ENCODE data around the gene PRKCB.

The PRKCB gene

DNA sequence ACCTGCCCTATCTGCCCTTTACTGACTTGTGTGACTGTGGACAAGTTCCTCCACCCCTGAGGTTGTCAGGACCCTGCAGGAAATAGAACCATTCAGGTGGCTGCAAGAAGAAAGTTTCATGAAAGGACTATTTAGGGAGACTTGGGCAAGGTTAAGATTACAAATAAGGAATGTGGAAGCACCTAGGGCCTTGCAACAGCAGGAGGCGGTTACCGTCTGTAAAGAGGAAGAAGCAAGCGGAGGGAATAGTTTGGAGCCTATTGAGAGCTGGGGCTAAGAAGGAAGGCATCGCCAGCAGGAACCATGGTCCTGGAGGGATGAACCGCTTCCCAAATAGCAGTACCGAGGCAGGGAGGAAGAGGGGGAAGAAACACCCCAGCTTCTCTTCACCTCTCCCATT lies 132.4 kb downstream of the PRKCB start:
- DNase-seq (ENCODE audit: low spot score): no peak

DNA sequence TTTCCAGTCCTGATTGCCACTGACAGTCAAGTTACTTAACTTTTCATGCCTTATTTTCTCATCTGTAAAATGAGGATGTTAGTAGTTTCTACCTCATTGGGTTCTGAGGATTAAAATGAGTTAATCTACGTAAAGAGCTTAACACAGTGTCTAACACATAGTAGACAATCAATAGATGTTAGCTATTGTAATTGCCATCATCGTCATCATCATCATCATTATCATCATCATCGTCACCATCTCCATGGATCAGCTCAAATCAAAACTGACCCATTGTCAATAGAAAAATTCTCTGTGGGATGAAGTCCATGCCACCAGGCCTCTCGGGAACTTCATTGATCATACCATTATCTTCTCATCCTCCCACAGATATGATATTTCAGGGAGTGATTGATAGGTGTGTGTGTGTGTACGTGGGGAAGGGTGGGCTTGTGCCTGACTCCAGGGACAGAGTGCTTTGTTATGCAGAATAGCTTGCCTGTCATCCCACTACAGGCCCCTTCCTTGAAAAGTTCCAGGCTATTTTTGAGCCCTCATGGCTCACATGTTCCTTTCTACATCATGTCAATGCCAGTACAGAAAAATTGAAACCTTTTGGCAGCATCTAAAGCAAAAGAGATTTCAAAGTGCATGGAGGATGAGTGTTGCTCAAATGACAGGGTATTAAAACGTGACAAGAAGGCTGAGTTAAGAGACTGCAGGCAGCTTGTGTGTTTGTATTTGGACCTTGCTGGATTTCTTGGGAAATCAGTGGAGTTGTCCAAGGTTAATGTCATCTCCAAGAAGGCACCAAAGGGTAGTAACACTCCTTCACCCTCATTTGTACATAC lies 133.9 kb downstream of the PRKCB start:
- no peak for DNase-seq (ENCODE audit: low spot score)

DNA sequence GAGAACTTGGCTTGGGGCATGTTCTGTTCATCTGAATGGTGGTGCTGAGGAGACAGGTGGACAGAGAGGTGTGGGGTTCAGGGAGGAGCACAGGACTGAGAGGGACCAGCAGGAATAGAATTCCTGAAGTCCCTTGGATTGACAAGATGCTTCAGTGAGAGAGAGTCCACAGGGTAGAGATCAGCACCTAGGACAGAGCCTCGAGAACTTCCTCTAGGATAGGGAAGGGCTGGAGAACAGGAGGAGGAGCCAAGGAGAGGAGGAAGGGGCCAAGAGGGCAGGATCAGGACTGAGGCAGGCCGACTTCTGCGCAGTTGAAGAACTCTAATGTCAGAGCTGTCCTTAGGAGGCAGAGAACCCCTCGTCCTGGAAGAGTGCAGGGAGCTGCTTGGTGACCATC lies 138.4 kb downstream of the PRKCB start:
- DNase-seq (ENCODE audit: low spot score): no peak

DNA sequence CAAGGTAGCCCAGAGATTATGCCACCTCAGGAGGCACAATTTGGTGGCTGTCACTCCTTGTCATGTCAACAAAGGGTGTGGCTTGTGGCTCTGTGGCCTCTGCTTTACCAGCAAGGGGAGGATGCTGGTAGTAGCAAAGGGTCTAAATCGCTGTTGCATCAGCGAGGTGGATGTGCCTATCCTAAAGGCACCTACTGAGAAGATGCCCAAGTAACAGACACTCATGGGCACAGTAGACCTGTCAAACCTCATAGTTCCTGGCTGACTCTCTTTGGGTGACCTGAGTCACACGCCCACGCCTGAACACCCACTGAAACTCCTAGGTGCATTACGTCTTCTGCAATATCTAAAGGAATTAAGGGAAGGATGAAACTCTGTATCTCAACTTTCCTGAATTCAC lies 139.5 kb downstream of the PRKCB start:
- DNase-seq (ENCODE audit: low spot score): no peak

DNA sequence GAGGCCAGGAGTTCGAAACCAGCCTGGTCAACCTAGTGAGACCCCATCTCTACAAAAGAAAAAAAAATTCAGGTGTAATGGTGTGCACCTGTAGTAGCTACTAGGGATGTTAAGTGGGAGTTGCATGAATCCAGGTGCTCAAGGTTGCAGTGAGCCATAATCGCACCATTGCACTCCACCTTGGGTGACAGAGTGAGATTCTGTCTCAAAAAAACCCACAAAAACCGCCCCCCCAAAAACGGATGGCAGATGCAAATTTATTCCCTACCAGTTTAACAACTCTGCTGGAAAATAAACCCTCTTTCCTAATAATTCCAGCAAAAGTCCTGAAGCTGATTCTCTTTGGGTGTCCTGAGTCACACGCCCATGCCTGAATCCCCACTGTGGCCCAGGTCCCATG lies 140.3 kb downstream of the PRKCB start:
- DNase-seq (ENCODE audit: low spot score): no peak

DNA sequence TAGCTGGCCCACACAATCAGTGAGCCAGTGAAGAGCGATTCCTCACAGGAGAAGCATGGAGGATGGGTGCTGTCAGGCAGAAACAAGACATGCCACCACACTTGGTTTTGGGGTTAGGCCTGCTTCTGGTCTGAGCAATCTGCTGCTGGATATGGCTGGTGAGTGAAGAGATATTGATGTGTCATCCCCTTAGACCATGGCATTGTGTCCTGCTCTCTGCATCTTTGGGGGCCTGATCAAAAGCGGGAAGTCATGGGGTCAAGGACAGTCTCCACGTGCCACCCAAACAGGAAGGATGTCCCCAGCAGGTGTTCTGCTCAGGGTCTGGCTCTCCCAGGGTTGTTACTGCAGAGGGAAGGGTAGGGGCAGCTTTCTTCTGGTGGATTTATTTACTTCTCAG lies 140.7 kb downstream of the PRKCB start:
- no peak for DNase-seq (ENCODE audit: low spot score)

DNA sequence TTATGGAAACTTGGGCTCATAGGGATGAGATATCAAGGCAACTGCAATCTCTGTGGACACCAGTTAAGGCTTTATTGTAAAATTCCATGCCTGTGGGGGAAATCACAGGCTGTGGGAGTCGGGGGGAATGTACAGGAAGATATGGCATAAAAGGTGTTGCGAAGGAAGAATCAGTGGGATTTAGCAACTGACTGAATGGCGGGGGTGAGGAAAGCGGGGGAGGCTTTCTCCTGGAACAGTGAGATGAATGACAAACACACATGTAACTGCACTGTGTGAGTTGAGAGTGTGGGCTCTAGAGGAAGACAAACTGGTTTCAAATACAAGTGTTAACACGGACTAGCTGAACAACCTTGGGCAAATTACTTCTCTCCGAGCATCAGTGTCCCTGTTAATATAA lies 143.7 kb downstream of the PRKCB start:
- no peak for DNase-seq (ENCODE audit: low spot score)

DNA sequence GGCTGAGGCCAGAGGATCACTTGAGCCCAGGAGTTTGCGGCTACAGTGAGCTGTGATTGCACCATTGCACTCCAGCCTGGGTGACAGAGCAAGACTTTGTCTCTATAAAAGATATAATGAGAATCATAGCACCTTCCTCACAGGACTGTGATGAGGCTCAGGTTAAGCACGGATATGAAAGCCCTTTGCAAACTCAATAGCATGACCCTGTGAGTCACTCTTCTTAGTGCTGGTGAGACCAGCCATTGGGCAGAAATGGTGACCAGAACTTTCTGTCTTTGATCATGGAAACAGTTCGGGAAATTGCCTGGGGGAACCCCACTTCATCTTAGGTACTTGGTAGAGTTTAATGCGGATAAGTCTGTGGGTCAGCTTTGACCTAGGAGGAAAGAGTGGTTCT lies 144.2 kb downstream of the PRKCB start:
- DNase-seq (ENCODE audit: low spot score): no peak

DNA sequence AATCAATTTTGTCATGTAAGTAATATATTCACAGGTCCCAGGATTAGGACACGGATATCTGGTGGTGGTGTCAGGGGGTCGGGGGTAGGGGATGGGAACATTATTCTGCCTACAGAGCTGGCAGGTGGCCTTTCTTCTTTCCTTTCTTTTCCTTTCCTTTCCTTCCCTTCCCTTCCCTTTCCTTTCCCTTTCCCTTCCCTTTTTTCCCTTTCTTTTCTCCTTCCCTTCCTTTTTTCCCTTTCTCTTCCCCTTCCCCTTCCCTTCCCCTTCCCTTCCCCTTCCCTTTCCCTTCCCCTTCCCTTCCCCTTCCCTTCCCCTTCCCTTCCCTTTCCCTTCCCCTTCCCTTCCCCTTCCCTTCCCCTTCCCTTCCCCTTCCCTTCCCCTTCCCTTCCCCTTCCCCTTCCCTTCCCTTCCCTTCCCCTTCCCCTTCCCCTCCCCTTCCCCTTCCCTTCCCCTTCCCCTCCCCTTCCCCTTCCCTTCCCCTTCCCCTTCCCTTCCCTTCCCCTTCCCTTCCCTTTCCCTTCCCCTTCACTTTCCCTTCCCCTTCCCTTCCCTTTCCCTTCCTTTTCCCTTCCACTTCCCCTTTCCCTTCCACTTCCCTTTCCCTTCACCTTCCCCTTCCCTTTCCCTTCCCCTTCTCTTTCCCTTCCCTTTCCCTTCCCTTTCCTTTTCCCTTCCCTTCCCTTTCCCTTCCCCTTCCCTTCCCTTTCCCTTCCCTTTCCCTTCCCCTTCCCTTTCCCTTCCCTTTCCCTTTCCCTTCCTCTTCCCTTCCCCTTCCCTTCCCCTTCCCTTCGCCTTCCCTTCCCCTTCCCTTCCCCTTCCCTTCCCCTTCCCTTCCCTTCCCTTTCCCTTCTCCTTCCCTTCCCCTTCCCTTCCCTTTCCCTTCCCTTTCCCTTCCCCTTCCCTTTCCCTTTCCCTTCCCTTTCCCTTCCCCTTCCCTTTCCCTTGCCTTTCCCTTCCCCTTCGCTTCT lies 145.9 kb downstream of the PRKCB start:
- no peak for DNase-seq (ENCODE audit: low spot score)

DNA sequence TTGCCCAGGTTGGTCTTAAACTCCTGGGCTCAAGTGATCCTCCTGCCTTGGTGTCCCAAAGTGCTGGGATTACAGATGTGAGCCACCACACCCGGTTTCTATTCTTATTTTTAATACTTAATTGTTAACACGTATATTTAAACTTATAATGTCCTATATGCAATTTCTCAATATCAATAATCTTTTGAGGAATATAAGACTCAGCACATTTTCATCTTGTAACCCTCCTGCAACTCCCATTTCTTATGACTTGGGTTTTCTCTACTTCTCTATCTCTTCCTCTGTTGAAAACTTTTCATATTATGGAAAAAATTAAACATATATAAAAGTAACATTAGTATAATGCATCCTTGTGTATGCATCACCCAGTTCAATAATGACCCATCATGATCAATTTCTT lies 150.7 kb downstream of the PRKCB start:
- no peak for DNase-seq (ENCODE audit: low spot score)

DNA sequence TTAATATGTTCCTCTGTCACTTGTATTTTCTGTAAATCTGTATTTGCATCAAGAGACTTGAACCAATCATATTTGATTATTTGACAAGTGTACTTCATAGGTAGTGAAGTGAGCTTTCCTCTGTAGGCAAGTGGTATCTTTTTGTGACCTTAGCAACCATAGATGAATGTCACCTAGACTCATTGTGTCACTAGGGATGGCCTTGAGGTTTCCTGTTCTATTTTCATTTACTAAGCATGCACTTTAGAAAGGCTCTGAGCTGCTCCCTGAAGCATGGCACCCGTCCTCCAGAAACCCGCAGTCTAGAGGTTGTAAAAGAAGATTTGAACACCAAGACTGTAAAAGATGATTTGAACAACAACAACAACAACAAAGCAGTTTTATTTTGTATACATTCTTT lies 151.7 kb downstream of the PRKCB start:
- no peak for DNase-seq (ENCODE audit: low spot score)

DNA sequence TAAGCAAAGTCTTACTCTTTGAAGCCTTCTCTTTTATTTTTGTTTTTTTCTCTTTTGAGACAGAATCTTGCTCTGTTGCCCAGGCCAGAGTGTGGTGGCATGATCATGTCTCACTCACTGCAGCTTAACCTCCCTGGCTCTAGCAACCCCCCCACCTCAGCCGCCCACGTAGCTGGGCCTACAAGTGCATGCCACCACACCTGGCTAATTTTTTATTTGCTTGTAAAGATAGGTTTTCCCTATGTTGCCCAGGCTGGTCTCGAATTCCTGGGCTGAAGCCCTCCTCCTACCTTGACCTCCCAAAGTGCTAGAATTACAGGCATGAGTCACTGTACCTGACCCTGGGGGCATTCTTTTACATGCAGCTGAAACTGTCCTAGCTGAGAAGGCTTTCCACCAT lies 154.7 kb downstream of the PRKCB start:
- no peak for DNase-seq (ENCODE audit: low spot score)

DNA sequence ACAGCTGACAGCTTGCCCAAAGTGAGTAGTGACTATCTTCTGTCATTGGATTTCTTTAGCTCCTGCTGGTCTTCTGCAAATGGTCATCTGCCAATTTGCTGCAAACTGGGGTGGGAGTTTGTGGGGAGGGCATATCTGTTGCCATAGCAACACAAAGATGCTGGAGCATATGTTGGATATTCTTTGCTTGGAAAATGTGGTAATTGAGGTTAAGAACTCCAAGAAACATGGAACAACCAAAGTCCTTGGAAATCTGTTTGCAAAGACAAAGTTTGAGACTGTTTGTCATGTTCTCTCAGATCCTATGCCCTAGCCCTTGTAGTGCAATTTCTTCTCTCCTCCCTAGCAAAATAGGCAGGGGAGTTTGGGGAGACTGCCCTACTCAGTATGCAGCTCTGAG lies 155.3 kb downstream of the PRKCB start:
- DNase-seq (ENCODE audit: low spot score): no peak

DNA sequence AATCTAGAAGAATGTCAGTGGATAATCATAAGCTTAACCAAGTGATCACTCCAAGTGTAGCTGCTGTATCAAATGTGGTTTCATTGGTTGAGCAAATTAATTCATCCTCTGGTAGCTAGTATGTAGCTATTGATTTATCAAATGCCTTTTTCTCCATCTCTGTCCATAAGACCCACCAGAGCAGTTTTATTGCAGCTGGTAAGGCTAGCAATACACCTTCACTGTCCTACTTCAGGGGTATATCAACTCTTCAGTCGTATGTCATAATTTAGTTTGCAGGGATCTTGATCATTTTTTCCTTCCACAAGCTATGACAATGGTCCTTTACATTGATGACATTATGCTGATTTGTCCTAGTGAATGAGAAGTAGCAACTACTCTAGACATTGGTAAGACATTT lies 158.8 kb downstream of the PRKCB start:
- DNase-seq (ENCODE audit: low spot score): no peak

DNA sequence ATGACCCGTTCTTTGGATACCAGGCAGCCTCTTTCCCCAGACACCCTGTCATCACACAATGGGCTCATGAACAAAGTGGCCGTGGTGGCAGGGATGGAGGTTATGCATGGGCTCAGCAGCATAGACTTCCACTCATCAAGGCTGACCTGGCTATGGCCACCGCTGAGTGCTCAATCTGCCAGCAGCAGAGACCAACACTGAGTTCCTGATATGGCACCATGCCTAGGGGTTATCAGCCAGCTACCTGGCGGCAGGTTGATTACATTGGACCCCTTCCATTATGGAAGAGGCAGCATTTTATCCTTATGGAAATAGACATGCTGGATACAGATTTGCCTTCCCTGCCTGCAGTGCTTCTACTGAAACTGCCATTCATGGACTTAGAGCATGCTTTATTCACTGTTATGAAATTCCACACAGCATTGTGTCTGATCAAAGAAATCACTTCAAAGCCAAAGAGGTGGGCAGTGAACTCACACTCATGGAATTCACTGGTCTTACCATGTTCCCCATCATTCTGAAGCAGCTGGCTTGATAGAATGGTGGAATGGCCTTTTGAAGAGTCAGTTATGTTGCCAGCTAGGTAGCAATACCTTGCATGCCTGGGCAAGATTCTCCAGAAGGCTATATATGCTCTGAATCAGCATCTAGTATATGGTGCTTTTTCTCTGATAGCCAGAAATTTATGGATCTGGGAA lies 160.6 kb downstream of the PRKCB start:
- no peak for DNase-seq (ENCODE audit: low spot score)

DNA sequence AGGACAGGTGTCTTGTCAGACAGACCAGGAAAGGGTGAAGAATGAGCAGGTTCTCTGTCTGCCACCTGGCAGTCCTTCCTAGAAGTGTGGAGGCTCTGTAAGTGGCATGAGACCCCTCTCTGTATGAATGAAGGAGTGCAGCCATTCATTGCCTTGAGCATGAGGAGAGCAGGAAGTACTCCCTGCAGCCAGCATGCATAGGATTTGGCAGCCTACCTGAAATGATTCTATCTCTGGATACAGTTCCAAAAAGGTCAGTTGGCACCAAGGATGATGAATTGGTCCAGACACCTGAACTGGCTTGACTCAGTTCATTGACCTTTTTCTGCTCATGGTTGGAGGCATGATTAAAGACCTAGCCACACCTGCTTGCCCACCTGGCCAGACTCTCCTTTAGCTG lies 163.0 kb downstream of the PRKCB start:
- no peak for DNase-seq (ENCODE audit: low spot score)

DNA sequence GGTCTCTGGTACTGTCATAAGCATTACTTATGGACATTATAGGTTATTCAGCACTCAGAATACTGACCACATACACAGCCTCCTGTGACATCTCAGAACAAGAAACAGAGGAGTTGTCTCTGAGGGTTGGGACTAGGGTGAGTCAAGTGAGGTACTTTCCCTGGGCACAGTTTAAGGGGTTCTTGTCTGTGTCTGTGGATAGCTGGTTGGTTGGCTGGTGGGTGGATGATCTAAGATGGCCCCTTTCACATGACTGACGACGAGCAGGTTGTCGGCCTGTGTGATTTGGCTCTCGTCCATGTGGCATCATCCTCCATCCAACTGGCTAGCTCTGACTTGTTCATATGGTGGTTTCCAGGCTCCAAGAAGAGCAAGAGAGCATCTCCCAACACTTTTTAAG lies 163.9 kb downstream of the PRKCB start:
- no peak for DNase-seq (ENCODE audit: low spot score)

DNA sequence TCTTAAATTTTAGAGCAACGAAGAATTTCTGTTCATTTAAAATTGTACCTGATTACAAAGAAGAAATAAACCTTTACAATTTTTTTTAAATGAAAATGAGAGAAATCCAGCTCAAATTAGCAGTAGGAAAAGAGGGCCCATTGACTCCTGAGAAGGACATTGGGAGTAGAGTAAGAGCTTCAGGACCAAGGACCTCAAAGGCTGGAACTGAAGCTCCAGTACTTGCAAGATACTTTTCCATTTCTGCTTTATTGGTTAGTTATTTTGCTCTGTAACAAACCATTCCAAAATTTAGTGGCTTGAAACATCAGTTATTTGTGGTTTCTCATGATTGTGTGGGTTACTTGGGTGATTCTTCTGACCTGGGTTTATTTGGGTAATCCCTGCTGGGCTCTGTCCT lies 165.9 kb downstream of the PRKCB start:
- no peak for DNase-seq (ENCODE audit: low spot score)

DNA sequence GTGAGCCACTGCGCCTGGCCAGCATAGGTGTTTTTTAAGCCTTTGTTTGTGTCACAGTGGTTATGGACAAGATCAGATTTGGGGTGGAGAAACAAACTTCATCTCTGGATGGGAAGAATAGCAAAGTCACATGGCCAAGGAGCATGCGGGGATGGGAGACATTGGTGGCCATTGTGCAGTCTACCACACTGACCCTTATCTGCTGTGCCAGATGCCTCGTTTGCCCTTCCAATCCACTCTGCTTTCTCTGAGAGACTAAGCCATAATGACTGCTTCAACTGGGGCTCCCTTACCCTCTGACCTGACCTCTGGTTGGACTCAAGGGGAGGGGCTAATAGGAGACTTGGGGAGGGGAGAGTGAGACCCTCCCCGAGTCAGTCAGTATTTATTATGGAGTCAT lies 166.8 kb downstream of the PRKCB start:
- DNase-seq (ENCODE audit: low spot score): no peak

DNA sequence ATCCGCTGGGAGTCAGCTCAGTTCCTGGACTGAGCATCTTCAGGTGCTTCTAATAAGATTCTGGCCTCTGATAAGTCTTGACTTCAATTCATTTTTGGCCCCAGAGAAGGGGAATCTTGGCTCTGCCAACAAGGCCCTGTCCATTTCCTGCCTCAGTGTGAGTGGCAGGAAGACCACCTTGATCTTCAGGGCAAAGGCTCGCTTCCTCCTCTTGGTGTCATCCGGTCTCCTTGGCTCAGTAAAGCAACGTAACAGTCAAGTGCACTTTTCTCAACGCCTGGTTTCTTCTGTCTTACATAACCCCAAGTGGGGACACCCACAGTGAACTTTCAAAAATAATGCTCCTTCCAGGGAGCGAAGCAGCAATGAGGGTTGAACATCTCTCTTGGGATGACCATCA lies 169.8 kb downstream of the PRKCB start:
- no peak for DNase-seq (ENCODE audit: low spot score)

DNA sequence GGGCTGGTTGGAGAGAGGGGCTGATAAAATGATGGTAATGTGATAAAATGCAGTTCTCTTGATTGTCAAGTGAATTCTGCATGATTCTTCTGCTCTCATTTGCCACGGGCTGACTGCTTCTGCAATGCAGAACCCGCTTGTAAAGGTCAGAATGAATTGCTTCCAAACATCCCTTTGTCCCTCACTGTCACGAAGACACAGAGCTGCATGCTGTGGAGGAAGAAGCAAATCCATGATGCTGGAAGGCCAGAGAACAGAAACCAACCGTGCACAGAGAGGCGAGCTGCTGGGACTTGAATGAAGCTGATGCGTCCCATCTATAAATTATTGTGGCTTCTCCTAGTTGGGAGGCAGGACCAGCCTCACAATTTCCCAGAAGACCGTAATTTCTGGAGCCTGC lies 171.6 kb downstream of the PRKCB start:
- no peak for DNase-seq (ENCODE audit: low spot score)

DNA sequence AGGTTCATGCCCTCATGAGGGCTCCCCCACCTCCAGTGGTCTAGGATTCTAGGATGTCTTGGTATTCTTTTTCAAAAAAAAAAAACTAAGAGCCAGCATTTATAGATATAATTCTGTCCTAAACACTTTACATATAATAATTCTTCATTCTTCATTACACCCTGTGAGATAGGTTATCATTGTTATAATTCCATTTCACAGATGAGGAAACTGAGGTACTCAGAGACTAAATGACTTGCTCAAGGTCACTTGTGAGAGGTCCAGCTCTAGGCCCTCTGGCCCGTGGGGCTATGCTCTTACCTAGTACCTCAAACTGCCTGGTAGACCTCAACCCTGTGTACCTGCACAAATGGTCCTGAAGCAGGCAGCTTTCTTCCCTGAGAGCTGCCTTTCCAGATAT lies 172.2 kb downstream of the PRKCB start:
- DNase-seq (ENCODE audit: low spot score): no peak

DNA sequence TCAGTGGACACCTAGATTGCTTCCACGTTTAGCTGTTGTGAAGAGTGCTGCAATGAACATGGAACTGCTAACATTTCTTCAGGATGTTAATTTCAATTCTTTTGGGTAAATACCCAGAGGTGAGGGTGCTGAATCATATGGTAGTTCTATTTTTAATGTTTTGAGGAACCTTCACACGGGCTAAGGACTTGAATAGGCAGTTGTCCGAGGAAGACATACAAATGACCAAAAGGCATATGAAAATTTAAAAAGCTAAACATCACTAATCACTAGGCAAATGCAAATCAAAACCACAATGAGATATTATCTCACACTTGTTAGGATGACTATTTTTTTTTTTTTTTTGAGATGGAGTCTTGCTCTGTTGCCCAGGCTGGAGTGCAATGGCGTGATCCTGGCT lies 173.3 kb downstream of the PRKCB start:
- DNase-seq (ENCODE audit: low spot score): no peak

All from COLO829 (cell line).